ENCODE data around the gene PSTPIP2. TPM values are rescaled to one million over a fixed set of nuclear protein-coding genes. Genes with fewer than 3 reads are reported as not detected.

Gene PSTPIP2
- total and polyA plus RNA-seq, 2 of the 13 experiments (the other 11 are each of a cell fraction or from before 2014, with no cell fraction given), result 0.25 to 0.27 TPM

DNA sequence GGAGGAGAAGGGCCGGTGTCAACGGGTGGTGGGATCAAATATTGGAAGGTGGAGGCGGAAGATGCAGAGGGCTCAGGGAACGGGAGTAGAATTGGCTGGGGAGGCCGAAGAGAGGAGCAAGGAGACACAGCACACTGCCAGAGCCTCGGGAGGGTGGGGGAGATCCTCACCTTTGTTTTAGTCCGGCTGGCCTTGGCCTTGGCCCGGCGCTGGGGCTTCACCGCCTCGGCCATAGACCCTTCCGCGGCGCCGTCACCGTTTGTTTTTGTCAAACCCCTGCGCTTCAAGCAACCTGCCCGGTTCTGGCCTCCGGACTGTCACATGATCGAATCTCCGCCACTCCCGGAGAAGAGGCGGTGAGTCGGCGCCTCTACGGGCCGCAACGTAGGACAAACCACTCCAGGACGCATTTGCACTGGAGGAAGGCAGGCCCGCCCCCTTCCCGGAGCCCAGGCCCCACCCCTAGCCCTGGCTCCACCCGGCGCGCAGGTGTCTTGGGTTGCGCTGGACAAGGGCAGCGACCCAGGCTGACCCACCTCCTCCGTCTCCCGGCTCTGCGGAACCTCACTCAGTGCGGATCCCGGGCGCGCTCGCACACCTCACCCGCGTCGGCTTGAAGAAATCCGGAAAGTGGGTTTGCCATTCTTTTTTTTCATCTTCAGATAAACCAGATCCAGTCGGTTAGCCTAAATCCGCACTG is 104.9 kb downstream of the PSTPIP2 start, which contains the start of gene EPG5 (continued):
- TF ChIP-seq HMG20A (CRISPR knock-in tag; IDR thresholded peaks at IDR 0.05; ENCODE audit: borderline replicate concordance) (no peak), ZKSCAN5 (CRISPR knock-in tag; IDR thresholded peaks at IDR 0.05) (no peak), YY1 (IDR thresholded peaks at IDR 0.05; ENCODE audit: insufficient read depth, insufficient replicate concordance, low read depth, low read length) (peak; percentile 76), ZNF557 (CRISPR knock-in tag; IDR thresholded peaks at IDR 0.05) (no peak), SMAD1 (CRISPR knock-in tag; IDR thresholded peaks at IDR 0.05; ENCODE audit: borderline replicate concordance, low read depth) (0 out of 2 replicates have a peak, but pooled peaks have one; percentile 51), ISX (CRISPR knock-in tag; conservative IDR thresholded peaks at IDR 0.05) (no peak), YEATS2 (CRISPR knock-in tag; IDR thresholded peaks at IDR 0.05; ENCODE audit: borderline replicate concordance) (peak; percentile 93), SIX4 (CRISPR knock-in tag; IDR thresholded peaks at IDR 0.05) (no peak; the same call in 1 of the 2 replicates), ZNF619 (CRISPR knock-in tag; IDR thresholded peaks at IDR 0.05) (0 out of 2 replicates have a peak, but pooled peaks have one; percentile 50), HOXD1 (CRISPR knock-in tag; IDR thresholded peaks at IDR 0.05) (no peak), TCF7 (IDR thresholded peaks at IDR 0.05; ENCODE audit: low read depth) (no peak), ONECUT2 (CRISPR knock-in tag; IDR thresholded peaks at IDR 0.05) (no peak), MAF1 (CRISPR knock-in tag; IDR thresholded peaks at IDR 0.05; ENCODE audit: borderline replicate concordance) (no peak)
- TF ChIP-seq, protein P1, sequence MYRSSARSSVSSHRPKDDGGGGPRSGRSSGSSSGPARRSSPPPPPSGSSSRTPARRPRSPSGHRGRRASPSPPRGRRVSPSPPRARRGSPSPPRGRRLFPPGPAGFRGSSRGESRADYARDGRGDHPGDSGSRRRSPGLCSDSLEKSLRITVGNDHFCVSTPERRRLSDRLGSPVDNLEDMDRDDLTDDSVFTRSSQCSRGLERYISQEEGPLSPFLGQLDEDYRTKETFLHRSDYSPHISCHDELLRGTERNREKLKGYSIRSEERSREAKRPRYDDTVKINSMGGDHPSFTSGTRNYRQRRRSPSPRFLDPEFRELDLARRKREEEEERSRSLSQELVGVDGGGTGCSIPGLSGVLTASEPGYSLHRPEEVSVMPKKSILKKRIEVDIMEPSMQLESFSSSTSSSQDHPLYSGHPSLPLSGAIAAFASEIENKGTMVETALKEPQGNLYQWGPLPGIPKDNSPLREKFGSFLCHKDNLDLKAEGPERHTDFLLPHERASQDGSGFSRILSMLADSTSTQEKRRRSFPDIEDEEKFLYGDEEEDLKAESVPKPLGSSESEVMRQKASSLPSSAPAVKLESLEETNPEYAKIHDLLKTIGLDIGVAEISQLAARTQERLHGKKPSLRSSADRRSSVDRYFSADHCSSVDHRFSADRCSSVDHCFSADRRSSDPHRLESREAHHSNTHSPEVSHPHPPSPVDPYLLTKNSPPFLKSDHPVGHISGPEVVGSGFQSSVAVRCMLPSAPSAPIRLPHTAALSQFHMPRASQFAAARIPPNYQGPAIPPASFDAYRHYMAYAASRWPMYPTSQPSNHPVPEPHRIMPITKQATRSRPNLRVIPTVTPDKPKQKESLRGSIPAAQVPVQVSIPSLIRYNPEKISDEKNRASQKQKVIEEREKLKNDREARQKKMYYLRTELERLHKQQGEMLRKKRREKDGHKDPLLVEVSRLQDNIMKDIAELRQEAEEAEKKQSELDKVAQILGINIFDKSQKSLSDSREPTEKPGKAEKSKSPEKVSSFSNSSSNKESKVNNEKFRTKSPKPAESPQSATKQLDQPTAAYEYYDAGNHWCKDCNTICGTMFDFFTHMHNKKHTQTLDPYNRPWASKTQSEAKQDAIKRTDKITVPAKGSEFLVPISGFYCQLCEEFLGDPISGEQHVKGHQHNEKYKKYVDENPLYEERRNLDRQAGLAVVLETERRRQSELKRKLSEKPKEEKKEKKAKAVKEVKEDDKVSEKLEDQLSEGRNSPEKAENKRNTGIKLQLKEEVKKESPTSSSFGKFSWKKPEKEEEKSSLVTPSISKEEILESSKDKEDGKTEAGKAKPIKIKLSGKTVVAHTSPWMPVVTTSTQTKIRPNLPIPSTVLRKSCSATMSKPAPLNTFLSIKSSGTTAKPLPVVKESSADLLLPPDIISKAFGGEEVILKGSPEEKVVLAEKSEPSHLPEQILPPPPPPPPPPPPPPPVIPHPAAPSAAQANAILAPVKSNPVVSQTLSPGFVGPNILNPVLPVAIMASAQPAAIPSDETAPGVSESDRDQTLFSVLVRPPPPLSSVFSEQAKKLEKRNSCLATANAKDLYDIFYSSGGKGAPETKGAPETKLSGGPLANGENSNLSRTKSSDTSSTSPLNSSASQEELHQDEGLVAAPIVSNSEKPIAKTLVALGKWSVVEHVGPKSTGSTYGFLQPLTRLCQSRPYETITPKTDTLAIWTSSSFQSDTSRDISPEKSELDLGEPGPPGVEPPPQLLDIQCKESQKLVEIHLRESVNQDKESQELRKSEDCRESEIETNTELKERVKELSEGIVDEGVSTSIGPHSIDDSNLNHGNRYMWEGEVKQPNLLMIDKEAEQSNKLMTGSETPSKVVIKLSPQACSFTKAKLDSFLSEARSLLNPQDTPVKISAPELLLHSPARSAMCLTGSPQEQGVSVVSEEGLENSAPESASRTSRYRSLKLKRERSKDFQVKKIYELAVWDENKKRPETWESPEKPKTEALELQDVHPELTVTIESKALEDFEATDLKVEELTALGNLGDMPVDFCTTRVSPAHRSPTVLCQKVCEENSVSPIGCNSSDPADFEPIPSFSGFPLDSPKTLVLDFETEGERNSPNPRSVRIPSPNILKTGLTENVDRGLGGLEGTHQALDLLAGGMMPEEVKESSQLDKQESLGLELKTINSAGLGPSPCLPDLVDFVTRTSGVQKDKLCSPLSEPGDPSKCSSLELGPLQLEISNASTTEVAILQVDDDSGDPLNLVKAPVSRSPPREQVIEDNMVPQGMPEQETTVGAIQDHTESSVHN (CRISPR knock-in tag; IDR thresholded peaks at IDR 0.05), result 0 out of 2 replicates have a peak, but pooled peaks have one; percentile 55
- TF ChIP-seq, protein P2, sequence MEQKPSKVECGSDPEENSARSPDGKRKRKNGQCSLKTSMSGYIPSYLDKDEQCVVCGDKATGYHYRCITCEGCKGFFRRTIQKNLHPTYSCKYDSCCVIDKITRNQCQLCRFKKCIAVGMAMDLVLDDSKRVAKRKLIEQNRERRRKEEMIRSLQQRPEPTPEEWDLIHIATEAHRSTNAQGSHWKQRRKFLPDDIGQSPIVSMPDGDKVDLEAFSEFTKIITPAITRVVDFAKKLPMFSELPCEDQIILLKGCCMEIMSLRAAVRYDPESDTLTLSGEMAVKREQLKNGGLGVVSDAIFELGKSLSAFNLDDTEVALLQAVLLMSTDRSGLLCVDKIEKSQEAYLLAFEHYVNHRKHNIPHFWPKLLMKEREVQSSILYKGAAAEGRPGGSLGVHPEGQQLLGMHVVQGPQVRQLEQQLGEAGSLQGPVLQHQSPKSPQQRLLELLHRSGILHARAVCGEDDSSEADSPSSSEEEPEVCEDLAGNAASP (CRISPR knock-in tag; IDR thresholded peaks at IDR 0.05; ENCODE audit: borderline replicate concordance), result peak; percentile 30; the same call in 1 of the 2 replicates
- TF ChIP-seq, protein P3, sequence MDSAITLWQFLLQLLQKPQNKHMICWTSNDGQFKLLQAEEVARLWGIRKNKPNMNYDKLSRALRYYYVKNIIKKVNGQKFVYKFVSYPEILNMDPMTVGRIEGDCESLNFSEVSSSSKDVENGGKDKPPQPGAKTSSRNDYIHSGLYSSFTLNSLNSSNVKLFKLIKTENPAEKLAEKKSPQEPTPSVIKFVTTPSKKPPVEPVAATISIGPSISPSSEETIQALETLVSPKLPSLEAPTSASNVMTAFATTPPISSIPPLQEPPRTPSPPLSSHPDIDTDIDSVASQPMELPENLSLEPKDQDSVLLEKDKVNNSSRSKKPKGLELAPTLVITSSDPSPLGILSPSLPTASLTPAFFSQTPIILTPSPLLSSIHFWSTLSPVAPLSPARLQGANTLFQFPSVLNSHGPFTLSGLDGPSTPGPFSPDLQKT (CRISPR knock-in tag; IDR thresholded peaks at IDR 0.05; ENCODE audit: borderline replicate concordance), result no peak
- TF ChIP-seq, protein P4, sequence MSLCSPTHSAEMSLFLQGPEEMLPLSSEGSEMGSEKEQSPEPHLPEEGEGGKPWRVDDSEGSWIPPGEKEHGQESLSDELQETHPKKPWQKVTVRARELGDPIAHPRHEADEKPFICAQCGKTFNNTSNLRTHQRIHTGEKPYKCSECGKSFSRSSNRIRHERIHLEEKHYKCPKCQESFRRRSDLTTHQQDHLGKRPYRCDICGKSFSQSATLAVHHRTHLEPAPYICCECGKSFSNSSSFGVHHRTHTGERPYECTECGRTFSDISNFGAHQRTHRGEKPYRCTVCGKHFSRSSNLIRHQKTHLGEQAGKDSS (CRISPR knock-in tag; IDR thresholded peaks at IDR 0.05; ENCODE audit: borderline replicate concordance, low read depth), result no peak

Data from HepG2 (cell line).